Measurements from ENCODE around the gene CCL17. TPM values are rescaled to one million over a fixed set of nuclear protein-coding genes. Genes with fewer than 3 reads are reported as not detected.

The CCL17 gene
- total and polyA plus RNA-seq, 2 of the 4 experiments (the other 2 are of a cell fraction), result not detected

DNA sequence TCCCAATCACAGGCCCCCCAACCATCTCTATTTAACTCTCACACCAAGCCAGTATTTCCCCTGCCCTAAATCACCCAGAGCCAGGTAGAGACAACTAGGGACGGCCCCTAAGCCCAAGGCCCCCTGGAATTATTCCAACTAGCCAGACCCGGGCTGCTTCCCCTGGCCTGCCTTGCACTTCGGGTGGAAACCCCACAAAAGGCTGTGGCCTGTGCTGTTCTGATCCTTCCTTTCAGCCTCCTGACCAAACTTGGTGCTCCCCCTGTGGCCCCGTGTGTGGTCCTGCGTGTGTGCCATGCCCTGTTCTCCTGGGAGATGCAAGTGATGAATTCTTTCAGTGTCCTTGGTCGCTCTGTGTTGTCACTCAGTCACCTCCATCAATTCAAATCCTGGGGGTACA lies 14.9 kb downstream of the CCL17 start:
- no peak for ATAC-seq (ENCODE audit: low read depth)
- POLR2A ChIA-PET (ENCODE audit: unreplicated experiment), result no interaction called here
- H3K18ac ChIP-seq (ENCODE audit: low read depth, low read length), result no peak overlapping the region

More for the DNA sequence above, 14.9 kb downstream of the CCL17 start:
- Histone ChIP-seq H3K56ac (ENCODE audit: extremely low read depth, insufficient read depth, low read length) (no peak overlapping the region), H4K91ac (ENCODE audit: insufficient read depth, low read depth, low read length) (no peak overlapping the region), H3K36me3 (ENCODE audit: control insufficient read depth, insufficient read depth, low read length) (no peaks in the 10 kb centered on the region), H3K27me3 (ENCODE audit: control insufficient read depth, insufficient read depth, low read length) (no peaks in the 10 kb centered on the region; the same call in 1 of the 2 replicates), H4K5ac (ENCODE audit: low read depth, low read length) (no peak overlapping the region), H4K8ac (ENCODE audit: low read depth in 2 of 2, low read length in 2 of 2) (no peak overlapping the region), H3K27ac (ENCODE audit: insufficient read depth, low read length) (no peak overlapping the region), H2AK9ac (replicated peaks; ENCODE audit: low read depth, low read length, poor library complexity) (no peak overlapping the region), H3K14ac (replicated peaks; ENCODE audit: low read depth, low read length) (no peak overlapping the region), H2AFZ (replicated peaks; ENCODE audit: low read length, poor library complexity) (peak overlapping the region; percentile 53), H3K9me3 (ENCODE audit: control insufficient read depth, insufficient read depth, low read length) (no peaks in the 10 kb centered on the region), H4K20me1 (ENCODE audit: insufficient read depth, low read length) (no peaks in the 10 kb centered on the region), H2BK20ac (ENCODE audit: low read depth, low read length) (no peak overlapping the region), H2BK5ac (ENCODE audit: low read depth, low read length, poor library complexity, severe bottlenecking) (no peak overlapping the region), H2AK5ac (ENCODE audit: low read depth, low read length) (no peak overlapping the region), H3K79me1 (ENCODE audit: low read depth in 1 of 2, low read length in 2 of 2) (no peaks in the 10 kb centered on the region), H2BK15ac (ENCODE audit: low read depth, low read length) (no peak overlapping the region), H3K9me1 (ENCODE audit: insufficient read depth, low read length) (no peaks in the 10 kb centered on the region), H2BK120ac (ENCODE audit: low read depth, low read length) (no peak overlapping the region), H3K23ac (ENCODE audit: low read depth, low read length) (no peak overlapping the region), H3K4ac (ENCODE audit: low read depth, low read length) (no peak overlapping the region), H3K9ac (ENCODE audit: low read depth, low read length) (no peak overlapping the region), H3K4me2 (ENCODE audit: low read depth, low read length) (no peak overlapping the region), H3K4me3 (ENCODE audit: insufficient read depth, low read depth, low read length) (no peak overlapping the region), H3K4me1 (ENCODE audit: control insufficient read depth, insufficient read depth, low read length) (peaks cover 3% of the 10 kb centered on the region)
- dilution Hi-C loops (cut with HindIII; ENCODE audit: low sequenced_read_pairs, unreplicated experiment) (no loop called here), in situ Hi-C loops (cut with MboI; ENCODE audit: low sequenced_read_pairs) (loop anchor here (5.0 to 10.0 kb wide), 2 partner anchors 117 to 335 kb away; no protein-coding TSS in a partner anchor), intact Hi-C loops (cut with micrococcal nuclease) (loop anchor here (2.0 kb wide), 1 partner anchor 99 kb away; no protein-coding TSS in a partner anchor)
- CTCF ChIA-PET, result interaction anchor here (0.6 kb wide), 1 partner anchor 255 kb away, joined by 3 read pairs; no protein-coding TSS in a partner anchor
- no peak for DNase-seq
- WGBS, 2 experiments (ENCODE audit: extremely low coverage in 2 of 2, insufficient read length in 1 of 2), result 43% methylated on average over 3 of the region's 6 CpGs; no CpG with 5 or more reads in 1 of the 2 experiments
- TF ChIP-seq RCOR1 (IDR thresholded peaks at IDR 0.05; ENCODE audit: insufficient replicate concordance, low read length) (no peak), MXI1 (IDR thresholded peaks at IDR 0.05; ENCODE audit: borderline replicate concordance, low read depth, low read length) (no peak), FOS (IDR thresholded peaks at IDR 0.05; ENCODE audit: low read depth, low read length) (no peak), RAD21 (IDR thresholded peaks at IDR 0.05; ENCODE audit: low read length) (no peak), CHD1 (IDR thresholded peaks at IDR 0.05; ENCODE audit: low read depth, low read length) (no peak), BHLHE40 (IDR thresholded peaks at IDR 0.05; ENCODE audit: low read depth, low read length) (no peak), SMC3 (IDR thresholded peaks at IDR 0.05; ENCODE audit: low read depth, low read length) (no peak), POLR2A (IDR thresholded peaks at IDR 0.05; ENCODE audit: low read depth, low read length) (no peak)
- no TSS peak for BruUV-seq (replicated peaks)

Measured in IMR-90 (cell line).